Measurements from ENCODE around the gene TNS2.

TNS2 gene

DNA sequence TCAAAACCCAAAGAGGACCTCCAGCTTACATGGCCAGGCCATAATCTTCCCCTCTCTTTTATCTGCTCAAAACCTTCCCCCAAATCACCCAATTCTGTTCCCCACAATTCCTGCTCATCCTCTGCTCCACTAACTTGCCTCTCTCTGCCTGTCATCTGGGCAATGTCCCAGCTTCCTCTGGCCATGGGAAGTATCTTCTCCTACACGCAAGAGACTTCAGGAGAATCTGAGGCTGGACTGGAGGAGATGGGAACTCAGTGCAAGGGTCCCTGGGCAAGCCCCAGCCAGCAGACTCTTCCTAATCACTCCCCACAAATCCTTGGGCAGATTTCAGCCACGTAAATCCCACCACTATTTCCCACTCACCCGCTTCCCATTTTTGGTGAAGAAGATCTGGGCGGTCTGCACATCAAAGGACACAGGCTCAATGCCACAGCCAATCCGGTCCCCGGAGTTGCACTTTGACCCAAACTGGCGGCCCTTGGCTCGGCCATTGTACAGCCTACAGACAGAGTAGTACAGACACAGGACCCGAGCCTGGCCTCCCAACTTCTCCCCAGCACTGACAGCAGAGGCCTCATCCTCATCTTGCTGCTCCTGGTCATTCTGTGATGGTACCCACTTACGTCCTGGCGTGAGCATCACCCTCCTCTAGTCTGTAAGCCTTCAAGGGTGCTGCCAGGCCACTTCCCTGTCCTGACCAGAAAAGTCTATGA is 24.6 kb downstream of the TNS2 start:
- no peak for DNase-seq (ENCODE audit: low spot score)
- ATAC-seq (ENCODE audit: low read depth), result no peak
- no peak overlapping the region for H3K27ac ChIP-seq (ENCODE audit: poor library complexity, severe bottlenecking)
- H3K4me1 ChIP-seq (ENCODE audit: insufficient read depth, poor library complexity, severe bottlenecking), result peaks cover 25% of the 10 kb centered on the region
- TF ChIP-seq, protein P1, sequence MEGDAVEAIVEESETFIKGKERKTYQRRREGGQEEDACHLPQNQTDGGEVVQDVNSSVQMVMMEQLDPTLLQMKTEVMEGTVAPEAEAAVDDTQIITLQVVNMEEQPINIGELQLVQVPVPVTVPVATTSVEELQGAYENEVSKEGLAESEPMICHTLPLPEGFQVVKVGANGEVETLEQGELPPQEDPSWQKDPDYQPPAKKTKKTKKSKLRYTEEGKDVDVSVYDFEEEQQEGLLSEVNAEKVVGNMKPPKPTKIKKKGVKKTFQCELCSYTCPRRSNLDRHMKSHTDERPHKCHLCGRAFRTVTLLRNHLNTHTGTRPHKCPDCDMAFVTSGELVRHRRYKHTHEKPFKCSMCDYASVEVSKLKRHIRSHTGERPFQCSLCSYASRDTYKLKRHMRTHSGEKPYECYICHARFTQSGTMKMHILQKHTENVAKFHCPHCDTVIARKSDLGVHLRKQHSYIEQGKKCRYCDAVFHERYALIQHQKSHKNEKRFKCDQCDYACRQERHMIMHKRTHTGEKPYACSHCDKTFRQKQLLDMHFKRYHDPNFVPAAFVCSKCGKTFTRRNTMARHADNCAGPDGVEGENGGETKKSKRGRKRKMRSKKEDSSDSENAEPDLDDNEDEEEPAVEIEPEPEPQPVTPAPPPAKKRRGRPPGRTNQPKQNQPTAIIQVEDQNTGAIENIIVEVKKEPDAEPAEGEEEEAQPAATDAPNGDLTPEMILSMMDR (IDR thresholded peaks at IDR 0.05; ENCODE audit: poor library complexity, severe bottlenecking), result no peak
- peaks cover 68% of the 10 kb centered on the region for H3K36me3 ChIP-seq (ENCODE audit: low read depth)
- H3K9me3 ChIP-seq (ENCODE audit: severe bottlenecking), result no peaks in the 10 kb centered on the region
- H3K27me3 ChIP-seq (ENCODE audit: insufficient read depth, poor library complexity, severe bottlenecking), result no peaks in the 10 kb centered on the region
- H3K4me3 ChIP-seq (ENCODE audit: severe bottlenecking), result no peak overlapping the region

DNA sequence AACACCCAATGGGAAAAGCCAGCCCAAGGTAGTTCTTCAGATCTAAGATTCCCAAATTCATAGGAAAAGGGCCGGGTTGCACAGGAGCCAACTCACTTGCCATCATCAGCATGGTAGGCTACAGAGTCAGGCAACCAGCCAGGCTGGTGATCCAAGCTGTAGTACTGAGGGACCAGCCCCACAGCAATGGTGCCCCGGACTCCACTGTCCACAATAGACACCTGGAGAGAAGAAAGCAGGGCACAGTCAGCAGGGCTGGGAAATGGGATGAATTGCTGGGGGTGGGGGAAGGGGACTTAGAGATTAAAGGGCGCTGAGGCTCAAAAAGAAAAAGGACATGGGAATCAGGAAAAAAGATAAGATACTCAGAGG is 25.1 kb downstream of the TNS2 start:
- no peak overlapping the region for H3K4me3 ChIP-seq (ENCODE audit: severe bottlenecking)
- no peak overlapping the region for H3K27ac ChIP-seq (ENCODE audit: poor library complexity, severe bottlenecking)
- TF ChIP-seq, protein P1 (IDR thresholded peaks at IDR 0.05; ENCODE audit: poor library complexity, severe bottlenecking), result no peak
- no peaks in the 10 kb centered on the region for H3K9me3 ChIP-seq (ENCODE audit: severe bottlenecking)
- peaks cover 21% of the 10 kb centered on the region for H3K4me1 ChIP-seq (ENCODE audit: insufficient read depth, poor library complexity, severe bottlenecking)
- peaks cover 66% of the 10 kb centered on the region for H3K36me3 ChIP-seq (ENCODE audit: low read depth)
- no peaks in the 10 kb centered on the region for H3K27me3 ChIP-seq (ENCODE audit: insufficient read depth, poor library complexity, severe bottlenecking)
- no peak for DNase-seq (ENCODE audit: low spot score)
- no peak for ATAC-seq (ENCODE audit: low read depth)

DNA sequence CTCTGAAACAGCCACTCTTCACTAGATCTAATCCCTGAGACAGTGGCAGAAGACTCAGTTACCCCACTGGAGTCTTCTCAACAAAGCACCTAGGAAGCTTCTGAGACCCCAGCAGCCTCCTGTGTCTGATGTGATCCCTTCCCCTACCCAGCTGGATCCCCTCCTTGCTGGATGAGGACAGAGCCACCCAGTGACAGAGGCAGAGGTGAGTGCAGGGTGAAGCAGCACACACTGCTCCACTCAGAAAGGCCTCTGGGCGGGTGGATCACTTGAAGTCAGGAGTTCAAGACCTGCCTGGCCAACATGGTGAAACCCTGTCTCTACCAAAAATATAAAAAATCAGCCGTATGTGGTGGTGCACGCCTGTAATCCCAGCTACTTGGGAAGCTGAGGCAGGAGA is 26.6 kb downstream of the TNS2 start:
- Histone ChIP-seq H3K27me3 (ENCODE audit: insufficient read depth, poor library complexity, severe bottlenecking) (no peaks in the 10 kb centered on the region), H3K4me3 (ENCODE audit: severe bottlenecking) (no peak overlapping the region), H3K4me1 (ENCODE audit: insufficient read depth, poor library complexity, severe bottlenecking) (peaks cover 24% of the 10 kb centered on the region), H3K36me3 (ENCODE audit: low read depth) (peaks cover 53% of the 10 kb centered on the region), H3K9me3 (ENCODE audit: severe bottlenecking) (no peaks in the 10 kb centered on the region), H3K27ac (ENCODE audit: poor library complexity, severe bottlenecking) (no peak overlapping the region)
- DNase-seq (ENCODE audit: low spot score), result no peak
- TF ChIP-seq, protein P1 (IDR thresholded peaks at IDR 0.05; ENCODE audit: poor library complexity, severe bottlenecking), result no peak
- ATAC-seq (ENCODE audit: low read depth), result no peak

DNA sequence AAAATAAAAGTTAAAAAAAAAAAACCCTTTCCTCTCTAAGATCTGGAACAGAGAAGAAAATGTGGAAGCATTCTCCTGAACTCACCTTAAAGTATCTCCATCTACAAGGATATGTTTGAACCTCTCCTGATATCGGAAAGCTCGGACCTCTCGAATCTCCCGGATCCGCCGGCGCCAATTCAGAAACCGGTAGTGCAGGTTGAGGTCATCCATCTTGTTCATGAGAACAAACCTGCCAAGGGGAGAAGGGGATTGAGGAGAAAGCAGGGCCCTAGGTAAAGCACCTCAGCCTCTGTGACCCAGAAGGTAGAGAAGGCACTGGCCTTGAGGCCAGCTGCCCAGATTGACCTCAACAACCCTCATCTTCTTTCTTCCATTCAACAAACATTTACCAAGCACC is 27.2 kb downstream of the TNS2 start:
- Histone ChIP-seq H3K9me3 (ENCODE audit: severe bottlenecking) (no peaks in the 10 kb centered on the region), H3K27me3 (ENCODE audit: insufficient read depth, poor library complexity, severe bottlenecking) (no peaks in the 10 kb centered on the region), H3K27ac (ENCODE audit: poor library complexity, severe bottlenecking) (no peak overlapping the region), H3K4me3 (ENCODE audit: severe bottlenecking) (no peak overlapping the region), H3K4me1 (ENCODE audit: insufficient read depth, poor library complexity, severe bottlenecking) (peaks cover 20% of the 10 kb centered on the region), H3K36me3 (ENCODE audit: low read depth) (peaks cover 53% of the 10 kb centered on the region)
- no peak for ATAC-seq (ENCODE audit: low read depth)
- TF ChIP-seq, protein P1 (IDR thresholded peaks at IDR 0.05; ENCODE audit: poor library complexity, severe bottlenecking), result no peak
- no peak for DNase-seq (ENCODE audit: low spot score)
